GM21723 (cell line): ENCODE results near the gene CRNKL1.
"Not testable (repeated sequence)": the region's sequence is repeated elsewhere in the genome, so short reads cannot be mapped to it uniquely, and the experiment has no call there.

Source experiments
- ATAC-seq: cut with Tn5 transposase; IDR thresholded peaks from one replicate; pipeline ENCODE4 v1.9.1; 2021; ENCODE audit warnings: mild to moderate bottlenecking, moderate library complexity; ENCODE audit not compliant: unreplicated experiment

Gene CRNKL1

GRCh38 chr20:20010639-20011500 lies 41.4 kb downstream of the CRNKL1 start:
- ATAC-seq = no peak

GRCh38 chr20:20009784-20010253 lies 42.4 kb downstream of the CRNKL1 start:
- ATAC-seq = no peak

GRCh38 chr20:20005342-20005741 lies 46.9 kb downstream of the CRNKL1 start:
- ATAC-seq = no peak

- ATAC-seq = not testable (repeated sequence)
These were observed 48.3 kb downstream of the CRNKL1 start for GRCh38 chr20:20003955-20004322.

- ATAC-seq = peak; percentile 52
These were observed 49.0 kb downstream of the CRNKL1 start for GRCh38 chr20:20003031-20003954.

GRCh38 chr20:20002101-20002998 lies 49.9 kb downstream of the CRNKL1 start:
- no peak for ATAC-seq

GRCh38 chr20:20000211-20000968 lies 51.9 kb downstream of the CRNKL1 start:
- no peak for ATAC-seq

- ATAC-seq = no peak
These were observed 53.1 kb downstream of the CRNKL1 start for GRCh38 chr20:19998990-19999705.

- no peak for ATAC-seq
These were observed 55.3 kb downstream of the CRNKL1 start for GRCh38 chr20:19996917-19997316.

GRCh38 chr20:19996222-19996621 lies 56.0 kb downstream of the CRNKL1 start:
- no peak for ATAC-seq

GRCh38 chr20:19995220-19995863 lies 56.9 kb downstream of the CRNKL1 start:
- ATAC-seq = no peak

- ATAC-seq = no peak
These were observed 58.2 kb downstream of the CRNKL1 start for GRCh38 chr20:19993958-19994669.

GRCh38 chr20:19992996-19993908 lies 59.0 kb downstream of the CRNKL1 start:
- ATAC-seq = no peak

GRCh38 chr20:19991854-19992253 lies 60.4 kb downstream of the CRNKL1 start:
- ATAC-seq = no peak

- ATAC-seq = no peak
These were observed 61.0 kb downstream of the CRNKL1 start for GRCh38 chr20:19991308-19991707.

- no peak for ATAC-seq
These were observed 61.4 kb downstream of the CRNKL1 start for GRCh38 chr20:19990850-19991249.

- ATAC-seq = no peak
These were observed 65.2 kb downstream of the CRNKL1 start for GRCh38 chr20:19987046-19987445.
